HepG2 (cell line): Measurements from ENCODE around the gene GRAMD1A. TPM values are rescaled to one million over a fixed set of nuclear protein-coding genes. Genes with fewer than 3 reads are reported as not detected.

Source experiments
- CBFB ChIP-seq: sonication (generic); formaldehyde crosslinking; IDR thresholded peaks from 2 replicates; pipeline ENCODE4 v1.4.0; 2020; ENCODE audit warnings: missing genetic modification reagents
- DMAP1 ChIP-seq: IDR thresholded peaks from 2 replicates; pipeline ENCODE4 v1.6.1; 2016
- ERF ChIP-seq: IDR thresholded peaks from 2 replicates; pipeline ENCODE4 v1.6.1; 2018; ENCODE audit warnings: missing biosample characterization, missing genetic modification reagents
- ETS1 ChIP-seq: sonication (generic); formaldehyde crosslinking; IDR thresholded peaks from 2 replicates; pipeline ENCODE4 v1.4.0; 2020; ENCODE audit warnings: missing genetic modification reagents
- GABPA ChIP-seq, 2 experiments: IDR thresholded peaks; 2 replicates each; pipeline ENCODE4 v1.6.1; 2011 to 2016; ENCODE audit warnings: low read depth in 2 of 2, low read length in 1 of 2, missing biosample characterization in 1 of 2, missing genetic modification characterization in 1 of 2
- GATA4 ChIP-seq: sonication (generic); IDR thresholded peaks from 2 replicates; pipeline ENCODE4 v1.6.1; 2016; ENCODE audit warnings: antibody characterized with exemption, low read depth, borderline replicate concordance
- GTF2F1 ChIP-seq: fragments of 150-350 bp; IDR thresholded peaks from 2 replicates; pipeline ENCODE4 v1.6.1; 2014; ENCODE audit warnings: low read length
- HOXA5 ChIP-seq: sonication (generic); formaldehyde crosslinking; IDR thresholded peaks from 2 replicates; pipeline ENCODE4 v1.4.0; 2020; ENCODE audit warnings: missing genetic modification reagents
- KAT7 ChIP-seq: IDR thresholded peaks from 2 replicates; pipeline ENCODE4 v1.6.1; 2018; ENCODE audit warnings: borderline replicate concordance, missing compliant biosample characterization
- KLF15 ChIP-seq: sonication (generic); formaldehyde crosslinking; IDR thresholded peaks from 2 replicates; pipeline ENCODE4 v1.8.1; 2023; ENCODE audit warnings: borderline replicate concordance, mild to moderate bottlenecking, inconsistent platforms, missing genetic modification reagents, mixed read lengths
- MEIS2 ChIP-seq: sonication (generic); formaldehyde crosslinking; IDR thresholded peaks from 2 replicates; pipeline ENCODE4 v1.9.0; 2021; ENCODE audit warnings: mild to moderate bottlenecking, missing genetic modification reagents
- MTA1 ChIP-seq: sonication (generic); formaldehyde crosslinking; IDR thresholded peaks from 2 replicates; pipeline ENCODE4 v1.4.0; 2020; ENCODE audit warnings: missing genetic modification reagents, mild to moderate bottlenecking, borderline replicate concordance
- NR2F6 ChIP-seq, 2 experiments: IDR thresholded peaks; 2 replicates each; pipeline ENCODE4 v1.6.1; 2016; ENCODE audit warnings: antibody characterized with exemption in 1 of 2, mild to moderate bottlenecking in 1 of 2
- PAF1 ChIP-seq: IDR thresholded peaks from 2 replicates; pipeline ENCODE4 v1.6.1; 2016; ENCODE audit warnings: missing genetic modification reagents, missing compliant biosample characterization
- SKIL ChIP-seq: sonication (generic); formaldehyde crosslinking; IDR thresholded peaks from 2 replicates; pipeline ENCODE4 v1.8.0; 2022; ENCODE audit warnings: missing genetic modification reagents, mild to moderate bottlenecking, moderate library complexity, borderline replicate concordance
- TAF1 ChIP-seq: sonication (generic); formaldehyde crosslinking; IDR thresholded peaks from 2 replicates; pipeline ENCODE4 v1.4.0; 2020; ENCODE audit warnings: missing genetic modification reagents
- TAF15 ChIP-seq: fragments of 200-400 bp; formaldehyde crosslinking; IDR thresholded peaks from one replicate; pipeline ENCODE4 v1.6.1; 2018; ENCODE audit warnings: mild to moderate bottlenecking, low read depth, low read length; ENCODE audit not compliant: poor library complexity, severe bottlenecking
- TBX2 ChIP-seq: sonication (generic); formaldehyde crosslinking; IDR thresholded peaks from 2 replicates; pipeline ENCODE4 v1.5.0; 2020; ENCODE audit warnings: missing genetic modification reagents, mild to moderate bottlenecking, borderline replicate concordance
- TEF ChIP-seq: sonication (generic); formaldehyde crosslinking; IDR thresholded peaks from 2 replicates; pipeline ENCODE4 v1.5.0; 2020; ENCODE audit warnings: missing genetic modification reagents
- ZBTB25 ChIP-seq: IDR thresholded peaks from 2 replicates; pipeline ENCODE4 v1.6.1; 2018; ENCODE audit warnings: missing genetic modification reagents
- ZNF317 ChIP-seq: sonication (generic); formaldehyde crosslinking; IDR thresholded peaks from 2 replicates; pipeline ENCODE4 v1.5.0; 2020; ENCODE audit warnings: mild to moderate bottlenecking, missing genetic modification reagents
- ZNF350 ChIP-seq: sonication (generic); formaldehyde crosslinking; IDR thresholded peaks from 2 replicates; pipeline ENCODE4 v1.4.0; 2020; ENCODE audit warnings: mild to moderate bottlenecking, low read depth, missing genetic modification reagents, borderline replicate concordance
- ZNF784 ChIP-seq: sonication (generic); formaldehyde crosslinking; IDR thresholded peaks from 2 replicates; pipeline ENCODE4 v1.5.1; 2020; ENCODE audit warnings: missing genetic modification reagents, mild to moderate bottlenecking, borderline replicate concordance
- ZSCAN9 ChIP-seq: IDR thresholded peaks from 2 replicates; pipeline ENCODE4 v1.6.1; 2016; ENCODE audit warnings: borderline replicate concordance
- ZZZ3 ChIP-seq: sonication (generic); formaldehyde crosslinking; IDR thresholded peaks from 2 replicates; pipeline ENCODE4 v1.4.0; 2020; ENCODE audit warnings: missing genetic modification reagents, mild to moderate bottlenecking, borderline replicate concordance
- polyA plus RNA-seq, 8 experiments: library from polyadenylated mRNA; depleted of rRNA in 3 of 8; stranded (reverse) in 7 of 8; unstranded in 1 of 8; fragments of >200 nt; fragmentation: Illumina TruSeq in 4 of 8; extraction: Trizol in 4 of 8; gene quantifications; 2 replicates each; pipeline versions ENCODE4 v1.2.1 to v1.2.3, GENCODE V29; 2011 to 2016; ENCODE audit warnings: low read depth in 4 of 8, missing spikeins in 1 of 8, mixed read lengths in 1 of 8; ENCODE audit not compliant: insufficient read depth in 1 of 8
- total RNA-seq, 5 experiments: library from RNA; depleted of rRNA; stranded (reverse); fragments of >200 nt; fragmentation: Illumina TruSeq; extraction: Trizol; gene quantifications; 2 replicates each; pipeline ENCODE4 v1.2.3, GENCODE V29; 2016; ENCODE audit warnings: low read depth in 1 of 5

GRAMD1A gene
- total and polyA plus RNA-seq, 2 of the 13 experiments (the other 11 are each of a cell fraction or from before 2014, with no cell fraction given) = 14.7 to 181 TPM

GRCh38 chr19:35006342-35006998, 6.3 kb downstream of the GRAMD1A start (continued):
- TF ChIP-seq SKIL (peak; percentile 97), ETS1 (CRISPR knock-in tag) (no peak), ZNF784 (CRISPR knock-in tag) (peak; percentile 29; the same call in 1 of the 2 replicates), TAF1 (CRISPR knock-in tag) (no peak), KLF15 (CRISPR knock-in tag) (no peak), TEF (CRISPR knock-in tag) (no peak), GTF2F1 (no peak), MEIS2 (peak; percentile 94), ZBTB25 (0 out of 2 replicates have a peak, but pooled peaks have one; percentile 54), TAF15 (no peak), NR2F6 (IDR thresholded peaks at IDR 0.05) (peak; percentile 90), NR2F6 (CRISPR knock-in tag; IDR thresholded peaks at IDR 0.05) (peak; percentile 90), MTA1 (CRISPR knock-in tag) (peak; percentile 87), ERF (CRISPR knock-in tag) (peak; percentile 42; the same call in 1 of the 2 replicates), CBFB (peak; percentile 87), PAF1 (no peak), TBX2 (CRISPR knock-in tag) (peak; percentile 88), DMAP1 (CRISPR knock-in tag) (peak; percentile 39; the same call in 1 of the 2 replicates), ZNF317 (CRISPR knock-in tag) (peak; percentile 46; the same call in 1 of the 2 replicates), ZNF350 (CRISPR knock-in tag) (peak; percentile 57; the same call in 1 of the 2 replicates), KAT7 (CRISPR knock-in tag) (no peak), ZSCAN9 (peak; percentile 82; the same call in 1 of the 2 replicates), GABPA (IDR thresholded peaks at IDR 0.05; ENCODE audit: low read depth, low read length) (no peak), GABPA (CRISPR knock-in tag; IDR thresholded peaks at IDR 0.05; ENCODE audit: low read depth) (peak; percentile 53; the same call in 1 of the 2 replicates), ZZZ3 (CRISPR knock-in tag) (no peak; the same call in 1 of the 2 replicates), GATA4 (peak; percentile 96), HOXA5 (CRISPR knock-in tag) (peak; percentile 96)
